ENCODE data around the gene UGT1A8.
A peak's percentile ranks its signal among the peaks of the same experiment; 100 is the strongest.

UGT1A8 gene

GRCh38 chr2:233702238-233702637 is 84.8 kb downstream of the UGT1A8 start:
- POLR2A ChIA-PET = no interaction called here
- CTCF ChIA-PET = interaction anchor here (1.0 kb wide), 1 partner anchor 10 kb away, joined by 3 read pairs; no protein-coding TSS in a partner anchor
- no peak for DNase-seq (ENCODE audit: extremely low spot score)
- TF ChIP-seq CTCF (IDR thresholded peaks at IDR 0.05; ENCODE audit: control extremely low read depth, extremely low read depth, low read depth, missing control alignments) = no peak

GRCh38 chr2:233705911-233706506 is 88.6 kb downstream of the UGT1A8 start:
- no peak for DNase-seq (ENCODE audit: extremely low spot score)
- CTCF ChIA-PET = interaction anchor here (1.0 to 1.5 kb wide), 2 partner anchors 10 to 11 kb away, joined by 3 read pairs; no protein-coding TSS in a partner anchor
- POLR2A ChIA-PET = no interaction called here
- no peak for TF ChIP-seq CTCF (IDR thresholded peaks at IDR 0.05; ENCODE audit: control extremely low read depth, extremely low read depth, low read depth, missing control alignments)

- POLR2A ChIA-PET = no interaction called here
- DNase-seq (ENCODE audit: extremely low spot score) = no peak
- CTCF ChIA-PET = interaction anchor here (1.0 to 1.5 kb wide), 2 partner anchors 9 to 11 kb away, joined by 3 read pairs; no protein-coding TSS in a partner anchor
- no peak for TF ChIP-seq CTCF (IDR thresholded peaks at IDR 0.05; ENCODE audit: control extremely low read depth, extremely low read depth, low read depth, missing control alignments)
Measured at GRCh38 chr2:233706720-233707119, 89.3 kb downstream of the UGT1A8 start.

- DNase-seq (ENCODE audit: extremely low spot score) = no peak
- CTCF ChIA-PET = interaction anchor here (0.8 kb wide), 1 partner anchor 11 kb away, joined by 4 read pairs; no protein-coding TSS in a partner anchor
- POLR2A ChIA-PET = no interaction called here
- no peak for TF ChIP-seq CTCF (IDR thresholded peaks at IDR 0.05; ENCODE audit: control extremely low read depth, extremely low read depth, low read depth, missing control alignments)
Measured at GRCh38 chr2:233707940-233708644, 90.7 kb downstream of the UGT1A8 start.

DNA sequence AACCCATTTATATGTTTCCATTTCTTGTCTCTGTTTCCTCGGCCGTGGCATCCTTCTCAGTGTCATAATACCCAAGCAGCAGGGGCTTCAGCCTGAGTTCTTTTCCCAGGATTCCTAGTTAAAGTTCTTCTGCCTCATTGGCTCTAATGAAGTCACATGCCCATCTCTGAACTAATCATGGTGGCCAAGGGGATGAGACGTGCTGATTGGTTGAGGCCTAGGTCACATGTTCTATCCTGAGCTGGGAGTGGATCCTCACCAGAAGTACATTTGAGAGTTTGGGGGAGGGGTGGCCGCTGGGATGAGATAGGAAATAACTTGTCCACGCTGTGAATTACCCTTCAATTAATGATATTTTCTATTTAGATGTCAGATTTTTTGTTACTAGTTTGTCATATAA is 91.5 kb downstream of the UGT1A8 start:
- DNase-seq (ENCODE audit: extremely low spot score) = no peak
- ChIA-PET POLR2A (no interaction called here), CTCF (interaction anchor here (0.8 kb wide), 1 partner anchor 12 kb away, joined by 4 read pairs; no protein-coding TSS in a partner anchor)
- TF ChIP-seq CTCF (IDR thresholded peaks at IDR 0.05; ENCODE audit: control extremely low read depth, extremely low read depth, low read depth, missing control alignments) = no peak

- ChIA-PET CTCF (interaction anchor here (0.6 to 2.5 kb wide), 14 partner anchors 9 to 307 kb away, joined by 3 to 25 read pairs (median 4); no protein-coding TSS in a partner anchor), POLR2A (no interaction called here)
- peak; percentile 89 for TF ChIP-seq CTCF (IDR thresholded peaks at IDR 0.05; ENCODE audit: control extremely low read depth, extremely low read depth, low read depth, missing control alignments)
- peak; percentile 69 for DNase-seq (ENCODE audit: extremely low spot score)
Measured at GRCh38 chr2:233711312-233712008, 94.0 kb downstream of the UGT1A8 start.

All from GM10248 (cell line).